HG02759 (cell line): Measurements from ENCODE around the gene LKAAEAR1.
A peak's percentile ranks its signal among the peaks of the same experiment; 100 is the strongest.

Experiments
- ATAC-seq: cut with Tn5 transposase; IDR thresholded peaks from one replicate; pipeline ENCODE4 v1.9.1; 2021; ENCODE audit warnings: mild to moderate bottlenecking, moderate library complexity; ENCODE audit not compliant: unreplicated experiment

LKAAEAR1 gene

DNA sequence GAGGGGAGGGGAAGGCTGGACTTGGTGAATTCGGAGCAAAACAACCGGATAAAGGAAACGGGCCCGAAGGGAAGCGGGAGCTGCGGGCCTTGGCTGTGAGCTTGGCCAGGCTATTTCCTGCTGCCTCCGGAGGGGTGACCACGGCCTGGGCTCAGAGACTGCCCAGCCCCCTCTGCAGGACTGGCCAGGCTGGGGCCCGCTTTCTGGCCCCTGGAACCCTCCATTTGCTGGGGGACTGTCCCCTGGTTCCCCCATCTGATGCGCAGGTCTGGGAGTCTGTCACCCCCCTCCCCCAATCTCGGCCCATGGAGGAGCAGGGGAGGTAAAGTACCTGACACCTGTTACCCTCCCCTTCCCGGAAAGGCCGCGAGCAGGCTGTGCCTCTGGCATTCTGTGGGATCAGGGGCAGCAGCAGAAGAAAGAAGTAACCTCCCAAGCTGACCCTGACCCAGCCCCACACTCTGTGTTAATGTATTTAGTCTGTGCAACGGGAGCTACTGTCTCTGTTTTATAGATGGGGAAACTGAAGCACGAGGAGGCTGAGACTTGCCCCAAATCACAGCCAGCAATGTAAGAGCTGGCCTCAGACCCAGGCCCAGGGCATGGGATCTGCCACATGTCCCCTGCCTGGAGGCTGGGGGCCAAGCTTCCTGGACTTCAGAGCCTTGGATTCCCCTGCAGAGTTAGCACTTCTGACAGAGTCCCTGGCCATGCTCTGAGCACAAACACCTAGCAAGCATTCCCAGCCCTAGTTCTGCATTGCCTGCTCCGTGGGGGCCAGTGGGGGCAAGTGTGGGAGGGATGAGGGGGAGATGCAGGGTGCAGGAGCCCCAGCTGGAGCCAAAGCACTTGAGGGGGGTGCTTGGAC lies 44.7 kb downstream of the LKAAEAR1 start:
- no peak for ATAC-seq

GRCh38 chr20:64038565-64039292 lies 45.5 kb downstream of the LKAAEAR1 start:
- peak; percentile 52 for ATAC-seq

DNA sequence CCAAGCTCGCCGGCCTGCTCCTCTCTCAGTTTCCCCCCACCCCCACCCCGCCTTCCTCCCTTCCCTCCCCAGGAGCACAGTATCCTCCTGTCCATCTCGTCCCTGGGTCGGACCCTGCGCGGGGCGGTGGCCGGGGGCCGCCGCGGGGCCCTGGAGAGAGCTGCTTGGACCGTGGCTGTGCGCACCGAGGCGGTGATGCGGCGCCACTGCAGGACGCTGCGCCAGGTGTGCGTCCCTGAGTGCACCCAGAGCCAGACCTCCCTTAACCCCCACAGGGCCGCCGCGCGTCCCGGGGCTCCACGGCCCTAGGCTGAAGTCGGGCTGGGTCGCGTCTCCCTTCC lies 46.0 kb downstream of the LKAAEAR1 start:
- peak; percentile 38 for ATAC-seq

- no peak for ATAC-seq
Observed at GRCh38 chr20:64037498-64038213, 46.5 kb downstream of the LKAAEAR1 start.

GRCh38 chr20:64037199-64037497 lies 47.0 kb downstream of the LKAAEAR1 start:
- ATAC-seq: no peak

GRCh38 chr20:64036346-64037198 lies 47.6 kb downstream of the LKAAEAR1 start:
- no peak for ATAC-seq

DNA sequence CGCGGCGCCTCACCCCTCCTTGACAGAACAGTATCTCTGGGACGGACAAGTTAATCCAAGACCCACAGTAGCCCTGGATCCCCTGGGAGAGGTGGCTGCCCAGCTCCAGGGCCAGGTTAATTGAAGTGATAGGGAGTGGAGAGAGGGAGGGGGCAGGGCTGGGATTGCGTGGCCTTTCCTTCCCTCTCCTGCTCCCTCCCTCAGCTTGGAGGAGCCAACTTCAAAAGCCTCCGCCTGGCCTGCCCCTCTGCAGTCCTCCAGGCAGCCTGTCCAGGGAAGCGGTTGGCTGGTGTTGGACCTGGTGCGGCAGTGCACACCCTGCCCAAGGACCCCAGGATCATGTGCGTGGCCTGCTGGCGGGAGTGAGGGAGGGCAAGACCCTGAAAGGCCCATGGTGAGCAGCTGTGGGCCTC lies 48.3 kb downstream of the LKAAEAR1 start, which contains the start of gene C20orf204:
C20orf204 (plus strand) TSS at position 250 of the 413 bp plus-strand sequence; CDS start at position 392, 142 bp downstream.
- ATAC-seq: no peak

GRCh38 chr20:64035066-64035932 lies 48.9 kb downstream of the LKAAEAR1 start:
- ATAC-seq: no peak

- no peak for ATAC-seq
Observed at GRCh38 chr20:64033981-64034493, 50.2 kb downstream of the LKAAEAR1 start.
